ENCODE measurements around the gene SGCE.

DNA sequence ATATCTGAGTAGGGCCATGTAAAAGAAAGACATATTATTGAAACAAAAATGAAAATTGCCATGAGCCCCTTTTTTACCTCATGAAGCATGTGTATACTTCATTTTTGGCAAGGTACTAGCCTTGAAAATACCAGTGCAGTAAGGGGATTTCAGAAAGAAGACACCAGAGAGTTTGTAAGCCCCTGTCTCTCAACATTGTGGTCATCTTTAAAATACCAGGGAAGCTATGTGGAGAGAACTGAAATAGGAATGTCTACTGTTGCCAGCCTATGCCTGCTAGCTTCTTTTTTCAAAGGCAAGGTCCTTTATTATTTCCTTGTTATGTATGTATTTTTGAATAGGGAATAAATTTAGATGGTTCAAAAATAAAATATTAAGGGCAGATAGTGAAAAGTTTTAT lies 88.5 kb downstream of the SGCE start:
- TF ChIP-seq, protein P1, sequence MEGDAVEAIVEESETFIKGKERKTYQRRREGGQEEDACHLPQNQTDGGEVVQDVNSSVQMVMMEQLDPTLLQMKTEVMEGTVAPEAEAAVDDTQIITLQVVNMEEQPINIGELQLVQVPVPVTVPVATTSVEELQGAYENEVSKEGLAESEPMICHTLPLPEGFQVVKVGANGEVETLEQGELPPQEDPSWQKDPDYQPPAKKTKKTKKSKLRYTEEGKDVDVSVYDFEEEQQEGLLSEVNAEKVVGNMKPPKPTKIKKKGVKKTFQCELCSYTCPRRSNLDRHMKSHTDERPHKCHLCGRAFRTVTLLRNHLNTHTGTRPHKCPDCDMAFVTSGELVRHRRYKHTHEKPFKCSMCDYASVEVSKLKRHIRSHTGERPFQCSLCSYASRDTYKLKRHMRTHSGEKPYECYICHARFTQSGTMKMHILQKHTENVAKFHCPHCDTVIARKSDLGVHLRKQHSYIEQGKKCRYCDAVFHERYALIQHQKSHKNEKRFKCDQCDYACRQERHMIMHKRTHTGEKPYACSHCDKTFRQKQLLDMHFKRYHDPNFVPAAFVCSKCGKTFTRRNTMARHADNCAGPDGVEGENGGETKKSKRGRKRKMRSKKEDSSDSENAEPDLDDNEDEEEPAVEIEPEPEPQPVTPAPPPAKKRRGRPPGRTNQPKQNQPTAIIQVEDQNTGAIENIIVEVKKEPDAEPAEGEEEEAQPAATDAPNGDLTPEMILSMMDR (IDR thresholded peaks at IDR 0.05) = no peak
- no peak for TF ChIP-seq POLR2A (IDR thresholded peaks at IDR 0.05)
